Adrenal gland (tissue), 12 donors: Measurements from ENCODE around the gene PSENEN. TPM values are rescaled to one million over a fixed set of nuclear protein-coding genes. Genes with fewer than 3 reads are reported as not detected.

Source experiments
- DNase-seq, 7 donors: peaks; one replicate each; pipeline ENCODE4 v3.0.0-alpha.2; 2019 to 2020
- H3K27ac ChIP-seq, 5 donors: fragments of 200-600 bp; sonication (generic) in 4 of 5; 1 replicate in 3 of 5; 2 replicates in 2 of 5; pipeline versions ENCODE4 v1.5.1 to v1.8.0; 2016 to 2020; ENCODE audit warnings: mild to moderate bottlenecking in 1 of 5
- H3K27me3 ChIP-seq: fragments of 200-600 bp; 2 replicates; pipeline ENCODE4 v1.8.0; 2021
- H3K36me3 ChIP-seq, 2 donors: fragments of 200-600 bp; replicated peaks in 1 of 2; 1 replicate in 1 of 2; 2 replicates in 1 of 2; pipeline versions ENCODE4 v1.5.1 to v1.8.0; 2018 to 2022
- H3K4me1 ChIP-seq, 2 donors: fragments of 200-600 bp; replicated peaks in 1 of 2; 1 replicate in 1 of 2; 2 replicates in 1 of 2; pipeline versions ENCODE4 v1.5.1 to v1.8.0; 2018 to 2021
- H3K4me3 ChIP-seq, 4 donors: fragments of 200-600 bp; sonication (generic) in 3 of 4; one replicate each; pipeline ENCODE4 v1.5.1; 2016 to 2018
- H3K9me3 ChIP-seq, 3 donors: fragments of 200-600 bp; sonication (generic) in 1 of 3; replicated peaks in 1 of 3; 1 replicate in 2 of 3; 2 replicates in 1 of 3; pipeline versions ENCODE4 v1.5.1 to v1.8.0; 2016 to 2021
- CTCF ChIP-seq, 6 experiments: fragments of 450-650 bp in 4 of 6; fragments of 200-600 bp in 2 of 6; sonication (generic) in 1 of 6; IDR thresholded peaks; 1 replicate in 5 of 6; 2 replicates in 1 of 6; pipeline versions ENCODE4 v1.5.1 to v1.8.0; 2016 to 2021; ENCODE audit warnings: antibody characterized with exemption in 6 of 6, mild to moderate bottlenecking in 2 of 6, moderate library complexity in 1 of 6
- POLR2A ChIP-seq, 2 donors: fragments of 450-650 bp; IDR thresholded peaks; one replicate each; pipeline ENCODE4 v1.6.1; 2017; ENCODE audit warnings: antibody characterized with exemption in 2 of 2, mild to moderate bottlenecking in 2 of 2, moderate library complexity in 1 of 2
- WGBS, 4 donors: extraction: QIAGEN DNeasy Blood & Tissue Kit in 2 of 4; methylation state at CpG; one replicate each; pipeline versions ENCODE4 v1.1.5 to v1.1.7; 2013 to 2017; 5-methylcytosine and 5-hydroxymethylcytosine counted together
- intact Hi-C, 2 donors: fragments of 100-400 bp; cut with DNase I; formaldehyde crosslinking; loops; one replicate each; pipeline versions ENCODE4 v1.14.1 to v1.15.0; 2022 to 2023
- polyA plus RNA-seq, 3 donors: library from polyadenylated mRNA; stranded (reverse); fragments of 200-250 nt in 2 of 3; fragments of 350-450 nt in 1 of 3; fragmentation: Illumina TruSeq in 1 of 3; extraction: RNeasy Lipid Tissue Mini Kit (QIAGEN cat#74804) in 1 of 3; gene quantifications; one replicate each; pipeline ENCODE4 v1.2.3, GENCODE V29; 2013 to 2014
- total RNA-seq, 9 donors: library from RNA; depleted of rRNA in 4 of 9; stranded (reverse); fragments of >200 nt in 4 of 9; fragments of 120-200 nt in 1 of 9; fragmentation: NEBNext Ultra II Directional in 1 of 9; extraction: Animal tissue kit (Norgen Biotek cat#: 25700) in 1 of 9; gene quantifications; one replicate each; pipeline versions ENCODE4 v1.1.0 to v1.2.4, GENCODE V29; 2013 to 2023
- donor health status: healthy with polysubstance abuse.
- donor health status: Bipolar disorder and iron deficiency.
- donor health status: DM: yes; HTN: yes; CAD: no.
- donor health status: DM: no; HTN: no; CAD: no.
- donor health status: DM: no; HTN: no; CAD: no.
- donor health status: DM: yes; HTN: yes; CAD: no.

The PSENEN gene
- total and polyA plus RNA-seq, 12 donors, result 29.5 to 230 (median 77.3) TPM

GRCh38 chr19:35731779-35732405 is 13.6 kb upstream of the PSENEN start:
- Histone ChIP-seq H3K27me3 (no peaks in the 10 kb centered on the region), H3K27ac (no peak overlapping the region), H3K4me1 (peaks cover 7 to 9% of the 10 kb centered on the region in 2 donors), H3K9me3 (no peaks in the 10 kb centered on the region), H3K4me3 (no peak overlapping the region), H3K36me3 (peaks cover 0 to 93% of the 10 kb centered on the region in 2 donors)
- peak in 1 of 7 donors; percentile 18 for DNase-seq
- intact Hi-C loops, result no loop called here
- WGBS, 4 donors, result 82 to 86% (median 85%) methylated on average over 17 to 21 of the region's 21 CpGs
- TF ChIP-seq POLR2A (IDR thresholded peaks at IDR 0.05) (no peak), CTCF (IDR thresholded peaks at IDR 0.05) (no peak)

GRCh38 chr19:35732540-35733179 is 12.8 kb upstream of the PSENEN start:
- no peaks in the 10 kb centered on the region for H3K27me3 ChIP-seq
- peaks cover 0 to 93% of the 10 kb centered on the region in 2 donors for H3K36me3 ChIP-seq
- no peak for DNase-seq
- no peaks in the 10 kb centered on the region for H3K9me3 ChIP-seq
- intact Hi-C loops, result no loop called here
- TF ChIP-seq POLR2A (IDR thresholded peaks at IDR 0.05), result no peak
- TF ChIP-seq CTCF (IDR thresholded peaks at IDR 0.05), result no peak
- no peak overlapping the region for H3K4me3 ChIP-seq
- H3K27ac ChIP-seq, result peak overlapping the region in 3 of 5 donors; percentile 40 to 91 (median 87)
- peaks cover 7 to 9% of the 10 kb centered on the region in 2 donors for H3K4me1 ChIP-seq
- 84 to 100% (median 87%) methylated on average over 1 to 25 of the region's 25 CpGs for WGBS, 4 donors

GRCh38 chr19:35733180-35734125 is 12.0 kb upstream of the PSENEN start:
- intact Hi-C loops, result no loop called here
- H3K27me3 ChIP-seq, result no peaks in the 10 kb centered on the region
- 62 to 77% (median 70%) methylated on average over 13 to 35 of the region's 35 CpGs for WGBS, 4 donors
- DNase-seq, result peak in 6 of 7 donors; percentile 77 to 85 (median 82)
- no peaks in the 10 kb centered on the region for H3K9me3 ChIP-seq
- peaks cover 7 to 9% of the 10 kb centered on the region in 2 donors for H3K4me1 ChIP-seq
- peaks cover 0 to 93% of the 10 kb centered on the region in 2 donors for H3K36me3 ChIP-seq
- H3K27ac ChIP-seq, result peak overlapping the region; percentile 39 to 91 (median 73)
- no peak overlapping the region for H3K4me3 ChIP-seq
- TF ChIP-seq CTCF (IDR thresholded peaks at IDR 0.05) (no peak), POLR2A (IDR thresholded peaks at IDR 0.05) (no peak)

GRCh38 chr19:35734273-35734672 is 11.2 kb upstream of the PSENEN start:
- intact Hi-C loops, result no loop called here
- peak in 1 of 7 donors; percentile 41 for DNase-seq

More at GRCh38 chr19:35734273-35734672, 11.2 kb upstream of the PSENEN start:
- WGBS, 4 donors, result 79 to 83% (median 82%) methylated on average over 8 of the region's 8 CpGs
- Histone ChIP-seq H3K4me1 (peaks cover 7 to 10% of the 10 kb centered on the region in 2 donors), H3K9me3 (no peaks in the 10 kb centered on the region), H3K27ac (peak overlapping the region; percentile 39 to 91 (median 73)), H3K27me3 (no peaks in the 10 kb centered on the region), H3K36me3 (peaks cover 0 to 93% of the 10 kb centered on the region in 2 donors), H3K4me3 (no peak overlapping the region)
- TF ChIP-seq POLR2A (IDR thresholded peaks at IDR 0.05) (no peak), CTCF (IDR thresholded peaks at IDR 0.05) (no peak)
